Ishikawa (cell line): ENCODE data around the gene NAA40.

Source experiments
- CEBPB ChIP-seq: IDR thresholded peaks from 2 replicates; pipeline ENCODE4 v1.6.1; 2012
- CREB1 ChIP-seq: IDR thresholded peaks from 2 replicates; pipeline ENCODE4 v1.6.1; 2012; ENCODE audit warnings: low read depth
- EP300 ChIP-seq: IDR thresholded peaks from 2 replicates; pipeline ENCODE4 v1.6.1; 2012; ENCODE audit warnings: borderline replicate concordance
- FOXM1 ChIP-seq: IDR thresholded peaks from 2 replicates; pipeline ENCODE4 v1.6.1; 2012; ENCODE audit warnings: low read depth, borderline replicate concordance
- MAX ChIP-seq: IDR thresholded peaks from 2 replicates; pipeline ENCODE4 v1.6.1; 2012
- NFIC ChIP-seq: IDR thresholded peaks from 2 replicates; pipeline ENCODE4 v1.6.1; 2012
- RAD21 ChIP-seq: IDR thresholded peaks from 2 replicates; pipeline ENCODE4 v1.6.1; 2012; ENCODE audit warnings: low read depth
- REST ChIP-seq: IDR thresholded peaks from 2 replicates; pipeline ENCODE4 v1.6.1; 2012; ENCODE audit warnings: low read depth, mild to moderate bottlenecking
- TAF1 ChIP-seq: IDR thresholded peaks from 2 replicates; pipeline ENCODE4 v1.6.1; 2012; ENCODE audit warnings: low read depth, mild to moderate bottlenecking
- TCF12 ChIP-seq: IDR thresholded peaks from 2 replicates; pipeline ENCODE4 v1.6.1; 2012; ENCODE audit warnings: low read depth
- TEAD4 ChIP-seq: IDR thresholded peaks from 2 replicates; pipeline ENCODE4 v1.6.1; 2012
- USF1 ChIP-seq: IDR thresholded peaks from 2 replicates; pipeline ENCODE4 v1.6.1; 2012
- YY1 ChIP-seq: IDR thresholded peaks from 2 replicates; pipeline ENCODE4 v1.6.1; 2012; ENCODE audit warnings: low read depth
- ZBTB7A ChIP-seq: IDR thresholded peaks from 2 replicates; pipeline ENCODE4 v1.6.1; 2012; ENCODE audit warnings: low read depth

NAA40 gene

GRCh38 chr11:63931045-63931444 lies 7.8 kb upstream of the NAA40 start:
- TF ChIP-seq ZBTB7A (no peak), TCF12 (no peak), FOXM1 (no peak), NFIC (no peak)

DNA sequence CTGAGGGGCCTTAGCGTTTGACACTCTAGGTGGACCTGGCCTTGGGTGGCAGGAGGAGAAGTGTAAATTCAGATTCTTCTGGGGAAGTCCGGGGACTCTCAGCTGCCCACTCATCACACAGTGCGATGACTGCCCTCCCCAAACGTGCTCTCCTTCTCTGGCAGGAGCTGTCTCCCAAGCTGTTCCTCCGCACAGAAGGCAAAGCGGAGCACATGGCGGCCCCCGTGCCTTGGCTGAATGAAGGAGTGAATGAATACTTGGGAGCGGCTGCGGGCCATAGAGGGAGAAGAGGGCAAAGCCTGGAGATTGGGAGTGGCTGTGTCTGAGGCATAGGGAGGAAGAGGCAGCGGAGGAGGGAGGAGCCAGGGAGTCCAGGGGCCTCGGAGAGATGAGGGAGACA lies 6.9 kb upstream of the NAA40 start:
- TF ChIP-seq FOXM1 (no peak), TAF1 (no peak), CREB1 (no peak), NFIC (no peak), TEAD4 (no peak), USF1 (no peak), TCF12 (no peak), CEBPB (no peak), REST (no peak), YY1 (no peak), ZBTB7A (no peak), RAD21 (no peak), MAX (no peak)

DNA sequence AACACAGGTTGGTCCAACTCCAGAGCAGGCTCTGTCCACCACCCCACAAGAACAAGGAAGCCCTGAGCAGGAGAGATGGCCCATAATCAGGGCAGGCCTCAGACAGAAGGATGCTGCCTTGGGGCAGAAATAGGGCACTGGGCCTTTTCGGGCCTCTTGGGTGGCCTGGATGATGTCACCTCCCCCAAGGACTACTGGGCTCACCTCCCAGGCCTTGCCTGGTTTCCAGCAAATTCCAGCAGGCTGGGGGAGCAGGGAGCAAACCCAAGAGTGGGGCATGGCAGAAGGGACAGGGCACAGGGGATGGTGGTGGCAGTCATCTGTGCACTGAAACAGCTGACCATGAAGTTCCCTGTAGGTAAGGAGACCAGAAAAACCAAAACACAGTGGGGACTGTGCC lies 5.3 kb upstream of the NAA40 start:
- TF ChIP-seq CREB1 (no peak), NFIC (no peak), USF1 (no peak), YY1 (no peak), TAF1 (no peak), ZBTB7A (no peak), RAD21 (no peak), REST (no peak)

DNA sequence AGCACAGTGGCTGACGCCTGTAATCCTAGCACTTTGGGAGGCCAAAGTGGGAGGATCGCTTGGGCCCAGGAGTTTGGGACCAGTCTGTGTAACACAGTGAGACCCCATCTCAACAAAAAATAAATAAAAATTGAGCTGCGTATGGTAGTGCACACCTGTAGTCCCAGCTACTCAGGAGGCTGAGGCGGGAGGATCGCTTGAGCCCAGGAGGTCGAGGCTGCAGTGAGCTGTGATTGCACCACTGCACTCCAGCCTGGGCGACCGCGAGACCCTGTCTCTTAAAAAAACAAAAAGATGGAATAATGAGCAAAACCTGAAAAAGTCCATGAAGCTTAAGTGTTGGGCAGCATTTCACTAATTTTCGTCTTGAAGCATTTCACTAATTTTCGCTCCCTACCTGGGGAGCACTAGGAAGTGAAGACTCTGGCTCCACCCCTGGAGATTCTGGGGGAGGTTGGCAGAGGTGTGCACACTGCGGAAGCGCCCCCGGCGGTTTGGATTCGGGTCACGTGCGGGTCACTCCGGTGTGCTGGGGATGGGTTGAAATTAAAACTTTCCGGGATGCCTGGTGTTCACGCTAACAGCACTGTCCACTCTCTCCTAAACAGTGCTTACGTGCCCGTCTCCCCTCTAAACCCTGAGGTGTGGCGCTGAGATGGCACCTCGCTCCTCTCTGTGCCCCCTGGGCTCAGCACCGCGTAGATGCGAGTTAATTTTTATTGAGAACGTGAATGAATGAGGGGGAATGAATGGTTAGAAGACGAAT lies 906 bp upstream of the NAA40 start:
- TF ChIP-seq EP300 (no peak; the same call in 1 of the 2 replicates), TEAD4 (no peak), FOXM1 (no peak), REST (no peak), TAF1 (peak; percentile 3; the same call in 1 of the 2 replicates), CREB1 (no peak), USF1 (peak; percentile 90), MAX (peak; percentile 2; the same call in 1 of the 2 replicates), NFIC (no peak)
